ENCODE measurements around the gene FXN.

The FXN gene

DNA sequence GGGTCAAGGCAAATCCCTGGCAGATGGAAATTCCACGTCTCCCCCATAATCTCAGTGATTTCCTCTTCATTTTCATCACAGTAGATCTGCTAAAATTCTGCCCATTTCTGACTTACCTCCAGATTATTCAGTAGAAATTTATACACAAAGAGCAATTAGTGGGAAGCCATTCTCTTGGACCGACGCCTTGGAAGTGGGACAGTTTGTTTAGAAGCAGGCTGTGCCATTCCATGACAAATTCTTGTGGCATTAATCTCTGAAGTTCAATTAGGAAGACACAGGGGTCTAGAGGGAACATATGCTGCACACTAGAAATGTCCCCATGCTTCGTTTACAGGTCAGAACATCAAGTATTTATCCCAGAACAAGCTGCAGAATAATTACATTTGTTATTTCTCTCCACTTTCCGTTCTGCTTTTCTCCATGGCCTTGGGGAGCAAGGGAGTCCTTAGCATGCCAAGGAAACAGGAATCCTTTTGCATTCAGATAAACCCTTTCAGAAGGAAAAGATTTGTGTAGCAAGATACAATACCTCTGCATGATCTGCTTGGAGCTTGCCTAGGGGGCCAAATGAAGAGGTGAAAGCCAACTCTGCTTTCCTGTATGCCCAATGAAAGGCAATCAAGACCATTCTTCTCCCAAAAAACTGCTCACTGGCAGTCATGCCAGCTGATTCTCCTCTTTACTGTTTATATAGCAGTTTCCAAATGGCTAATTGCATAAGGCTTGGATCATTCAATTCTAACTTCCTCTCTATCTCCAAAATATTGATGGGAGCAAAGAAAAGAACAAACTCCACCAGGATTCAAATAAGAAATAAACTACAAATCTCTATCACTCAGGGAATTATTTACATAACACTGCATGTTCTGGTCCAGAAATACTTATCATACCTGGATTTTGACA lies 19.1 kb upstream of the FXN start:
- no peak overlapping the region for H3K27ac ChIP-seq
- TF ChIP-seq ZFX (IDR thresholded peaks at IDR 0.05): no peak
- TF ChIP-seq, protein P1, sequence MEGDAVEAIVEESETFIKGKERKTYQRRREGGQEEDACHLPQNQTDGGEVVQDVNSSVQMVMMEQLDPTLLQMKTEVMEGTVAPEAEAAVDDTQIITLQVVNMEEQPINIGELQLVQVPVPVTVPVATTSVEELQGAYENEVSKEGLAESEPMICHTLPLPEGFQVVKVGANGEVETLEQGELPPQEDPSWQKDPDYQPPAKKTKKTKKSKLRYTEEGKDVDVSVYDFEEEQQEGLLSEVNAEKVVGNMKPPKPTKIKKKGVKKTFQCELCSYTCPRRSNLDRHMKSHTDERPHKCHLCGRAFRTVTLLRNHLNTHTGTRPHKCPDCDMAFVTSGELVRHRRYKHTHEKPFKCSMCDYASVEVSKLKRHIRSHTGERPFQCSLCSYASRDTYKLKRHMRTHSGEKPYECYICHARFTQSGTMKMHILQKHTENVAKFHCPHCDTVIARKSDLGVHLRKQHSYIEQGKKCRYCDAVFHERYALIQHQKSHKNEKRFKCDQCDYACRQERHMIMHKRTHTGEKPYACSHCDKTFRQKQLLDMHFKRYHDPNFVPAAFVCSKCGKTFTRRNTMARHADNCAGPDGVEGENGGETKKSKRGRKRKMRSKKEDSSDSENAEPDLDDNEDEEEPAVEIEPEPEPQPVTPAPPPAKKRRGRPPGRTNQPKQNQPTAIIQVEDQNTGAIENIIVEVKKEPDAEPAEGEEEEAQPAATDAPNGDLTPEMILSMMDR (conservative IDR thresholded peaks at IDR 0.05): no peak

DNA sequence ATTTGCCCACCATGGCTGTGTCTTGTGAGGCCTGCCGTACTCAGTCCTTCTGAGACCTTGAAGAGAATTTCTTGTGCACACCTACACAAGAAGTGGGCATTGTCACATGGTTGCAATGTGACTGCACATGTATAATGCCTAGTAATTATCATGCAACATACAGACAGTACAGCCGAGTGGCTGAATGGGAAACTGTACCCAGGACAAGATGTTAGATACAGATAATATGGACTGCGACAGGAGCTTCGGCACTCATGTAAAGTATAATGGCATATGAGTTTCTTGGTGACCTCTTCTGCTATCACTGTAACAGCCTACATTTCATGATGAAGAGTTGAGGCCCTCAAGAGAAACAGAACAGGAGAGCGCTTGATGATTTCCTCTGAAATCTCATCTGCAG lies 16.8 kb upstream of the FXN start:
- no peak overlapping the region for H3K27ac ChIP-seq
- no peak for TF ChIP-seq ZFX (IDR thresholded peaks at IDR 0.05)
- TF ChIP-seq, protein P1 (conservative IDR thresholded peaks at IDR 0.05): no peak

DNA sequence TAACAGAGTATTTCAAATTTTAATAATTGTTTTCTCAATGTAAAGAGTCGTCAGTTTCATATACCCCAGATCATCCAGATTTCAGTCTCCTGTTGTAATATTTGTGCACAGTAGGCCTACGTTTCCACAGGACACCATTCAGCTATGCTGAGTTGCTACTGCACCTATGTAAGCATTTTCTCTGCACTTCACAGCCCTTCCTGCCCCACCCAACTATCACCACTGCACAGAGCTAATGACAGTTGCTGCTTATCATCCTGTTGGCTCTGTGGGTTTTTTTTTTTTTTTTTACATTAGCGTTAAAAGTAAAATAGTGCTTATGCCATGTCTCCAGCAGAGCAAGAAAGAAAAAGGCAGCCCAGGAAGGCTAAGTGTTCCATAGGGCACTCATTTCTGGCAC lies 15.7 kb upstream of the FXN start:
- H3K27ac ChIP-seq: no peak overlapping the region
- TF ChIP-seq ZFX (IDR thresholded peaks at IDR 0.05): no peak

DNA sequence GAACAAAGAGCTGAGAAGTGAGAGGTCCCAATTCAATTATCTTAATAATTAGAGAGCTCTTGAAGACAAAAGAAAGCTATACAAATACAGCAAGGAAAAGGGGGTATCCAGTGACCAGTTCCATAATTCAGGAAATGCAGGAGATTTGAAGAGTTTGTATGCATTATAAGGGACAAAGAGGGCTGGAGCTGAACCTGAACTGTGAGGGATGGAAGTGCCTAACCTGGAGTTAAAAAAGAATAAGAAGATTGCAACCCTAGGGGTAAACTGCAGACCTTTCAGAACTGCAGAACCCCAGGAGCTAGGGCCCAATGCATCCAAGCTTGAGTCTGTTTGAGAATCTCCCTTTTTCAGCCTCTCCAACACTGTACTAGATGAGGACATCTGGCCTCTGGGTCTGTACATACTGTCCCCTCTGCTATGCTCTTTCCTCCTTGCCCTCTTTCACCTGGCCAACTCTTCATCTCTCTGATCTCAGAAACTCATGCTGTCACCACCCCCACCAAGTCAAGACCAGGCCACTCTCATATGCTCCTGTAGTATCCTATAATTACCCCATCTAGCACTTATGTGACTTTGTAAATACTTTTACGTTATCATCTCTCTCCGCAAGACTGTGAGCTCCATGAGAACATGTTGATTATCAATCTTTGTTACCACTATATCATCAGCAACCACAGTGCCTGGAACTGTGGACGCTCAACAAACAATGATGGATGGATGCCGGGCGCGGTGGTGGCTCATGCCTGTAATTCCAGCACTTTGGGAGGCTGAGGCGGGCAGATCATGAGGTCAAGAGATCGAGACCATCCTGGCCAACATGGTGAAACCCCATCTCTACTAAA lies 15.0 kb upstream of the FXN start:
- no peak overlapping the region for H3K27ac ChIP-seq
- TF ChIP-seq ZFX (IDR thresholded peaks at IDR 0.05): no peak
- TF ChIP-seq, protein P1 (conservative IDR thresholded peaks at IDR 0.05): no peak

DNA sequence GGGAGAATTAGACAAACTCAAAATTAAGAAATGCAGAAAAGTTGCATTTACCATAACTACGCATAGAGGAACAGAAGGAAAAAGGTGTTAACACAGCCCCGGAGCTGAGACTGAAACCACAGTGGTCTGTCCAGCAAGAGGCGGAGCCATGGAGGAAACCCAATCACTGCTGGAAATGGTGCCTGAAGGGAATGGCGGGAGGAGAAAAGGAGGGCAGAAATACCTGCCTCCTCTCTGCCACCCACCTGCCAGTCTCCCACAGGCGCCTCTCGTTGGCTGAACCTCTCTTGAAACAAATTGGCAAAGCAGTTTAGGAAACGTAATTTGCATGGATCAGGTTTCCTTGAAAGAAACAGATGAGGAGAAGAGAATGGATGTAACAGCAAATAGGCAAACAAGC lies 11.9 kb upstream of the FXN start:
- H3K27ac ChIP-seq: peak overlapping the region; percentile 68
- TF ChIP-seq, protein P1 (conservative IDR thresholded peaks at IDR 0.05): no peak
- no peak for TF ChIP-seq ZFX (IDR thresholded peaks at IDR 0.05)

DNA sequence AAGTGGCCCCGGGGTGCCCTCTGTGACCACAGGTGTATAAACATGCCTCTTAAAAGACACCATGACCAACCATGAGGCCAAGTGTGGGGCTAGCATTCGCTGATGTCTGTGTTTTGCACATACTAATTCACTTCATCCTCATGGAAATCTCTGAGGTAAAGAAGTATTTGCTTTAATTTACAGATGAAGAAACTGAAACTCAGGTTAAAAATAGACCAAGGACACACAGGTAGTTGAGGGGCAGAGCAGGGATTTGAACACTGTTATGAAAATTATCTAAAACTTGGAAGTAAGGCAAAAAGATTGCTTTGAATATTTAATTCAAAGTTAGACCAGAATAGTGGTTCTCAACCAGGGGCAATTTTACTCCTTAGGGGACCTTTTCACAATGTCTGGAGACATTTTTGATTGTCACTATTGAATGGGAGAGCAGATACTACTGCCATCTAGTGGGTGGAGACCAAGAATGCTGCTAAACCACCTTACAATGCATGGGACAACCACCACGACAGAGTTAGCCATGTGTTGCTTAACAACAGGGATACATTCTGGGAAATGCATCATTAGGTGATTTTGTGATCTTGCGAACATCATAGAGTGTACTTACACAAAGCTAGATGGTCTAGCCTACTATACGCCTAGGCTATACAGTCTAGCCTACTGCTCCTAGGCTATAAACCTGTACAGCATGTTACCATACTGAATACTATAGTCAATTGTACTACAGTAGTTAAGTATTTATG lies 8.0 kb upstream of the FXN start:
- no peak overlapping the region for H3K27ac ChIP-seq
- TF ChIP-seq ZFX (IDR thresholded peaks at IDR 0.05): no peak
- TF ChIP-seq, protein P1 (conservative IDR thresholded peaks at IDR 0.05): peak; percentile 93

DNA sequence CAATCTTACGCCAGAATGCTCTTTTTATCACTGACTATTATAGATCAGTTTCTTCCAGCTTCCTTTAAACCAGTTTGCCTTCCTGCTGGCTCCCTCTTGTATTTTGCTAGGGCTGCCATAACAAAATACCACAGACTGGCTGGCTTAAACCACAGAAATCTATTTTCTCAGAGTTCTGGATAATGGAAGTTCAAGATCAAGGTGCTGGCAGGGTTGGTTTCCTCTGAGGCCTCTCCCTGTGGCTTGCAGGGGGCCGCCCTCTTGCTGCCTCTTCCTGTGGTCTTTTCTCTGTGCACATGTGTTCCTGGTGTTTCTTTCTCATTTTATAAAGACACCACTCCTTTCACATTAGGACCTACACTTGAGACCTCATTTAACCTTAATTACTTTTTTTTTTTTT lies 6.8 kb upstream of the FXN start:
- H3K27ac ChIP-seq: no peak overlapping the region
- no peak for TF ChIP-seq ZFX (IDR thresholded peaks at IDR 0.05)
- TF ChIP-seq, protein P1 (conservative IDR thresholded peaks at IDR 0.05): no peak

Measured in C4-2B (cell line).